ENCODE results near the gene NDUFV1. TPM values are rescaled to one million over a fixed set of nuclear protein-coding genes. Genes with fewer than 3 reads are reported as not detected.
"Not testable (repeated sequence)": the region's sequence is repeated elsewhere in the genome, so short reads cannot be mapped to it uniquely, and the experiment has no call there.

NDUFV1 gene
- total RNA-seq, 2 experiments from 2014 or later: 279 to 287 TPM

DNA sequence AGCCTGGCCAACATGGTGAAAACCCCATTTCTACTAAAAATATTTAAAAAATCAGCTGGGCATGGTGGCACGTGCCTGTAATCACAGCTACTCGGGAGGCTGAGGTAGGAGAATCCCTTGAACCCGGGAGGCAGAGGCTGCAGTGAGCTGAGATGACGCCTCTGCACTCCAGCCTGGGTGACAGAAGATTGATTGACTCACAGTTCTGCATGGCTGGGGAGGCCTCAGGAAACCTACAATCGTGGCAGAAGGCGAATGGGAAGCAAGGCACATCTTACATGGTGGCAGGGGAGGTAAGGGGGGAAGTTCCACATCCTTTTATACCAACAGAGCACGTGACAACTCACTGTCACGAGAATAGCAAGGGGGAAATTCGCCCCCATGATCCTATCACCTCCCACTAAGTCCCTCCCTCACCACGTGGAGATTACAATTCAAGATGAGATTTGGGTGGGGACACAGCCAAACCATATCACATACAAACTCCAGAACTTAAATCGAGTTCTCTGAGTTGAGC lies 17.8 kb upstream of the NDUFV1 start:
- POLR2A ChIA-PET; H3K27me3 Mint-ChIP-seq; DNase-seq; H3K27ac Mint-ChIP-seq; intact Hi-C loops (cut with micrococcal nuclease); CTCF ChIA-PET; H3K4me3 Mint-ChIP-seq; H3K9me3 Mint-ChIP-seq: not testable (repeated sequence)
- Mint-ChIP-seq H3K36me3 (peaks cover 35% of the 10 kb centered on the region), H3K4me1 (ENCODE audit: low read depth) (peaks cover 28% of the 10 kb centered on the region)

DNA sequence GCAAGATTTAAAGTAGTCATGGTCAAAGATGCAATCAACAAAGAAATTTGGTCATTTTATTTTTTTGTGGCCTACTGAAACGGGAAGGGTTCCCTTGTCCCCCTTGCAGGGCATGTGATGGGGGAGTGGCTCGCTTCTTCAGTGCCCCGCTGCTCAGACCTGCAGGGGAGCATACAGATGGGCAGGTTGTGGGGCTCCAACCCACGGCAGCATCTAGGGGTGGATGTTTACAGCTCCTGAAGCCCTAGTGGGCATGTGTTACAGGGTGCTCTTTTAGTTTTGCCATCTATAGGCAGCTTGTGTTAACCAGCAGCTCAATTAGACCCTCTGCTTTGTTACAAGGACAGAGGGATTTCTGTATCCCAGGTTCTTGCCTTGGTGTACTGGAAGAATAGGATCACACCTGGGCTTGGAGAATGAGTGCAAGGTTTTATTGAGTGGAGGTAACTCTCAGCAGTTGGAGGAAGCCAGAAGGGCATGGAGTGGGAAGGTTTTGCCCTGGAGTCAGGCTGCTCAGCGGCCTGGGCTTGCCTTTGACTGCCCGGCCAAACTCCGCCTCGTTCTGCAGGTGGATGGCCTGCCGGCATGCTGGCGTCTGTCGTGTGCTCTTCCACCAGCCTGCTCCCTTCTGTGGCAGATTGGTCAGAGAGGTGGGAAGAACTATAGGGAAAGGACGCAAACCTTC lies 13.7 kb upstream of the NDUFV1 start:
- H3K4me3 Mint-ChIP-seq: no peak overlapping the region
- H3K36me3 Mint-ChIP-seq: peaks cover 2% of the 10 kb centered on the region
- H3K27ac Mint-ChIP-seq: no peak overlapping the region
- H3K27me3 Mint-ChIP-seq: no peaks in the 10 kb centered on the region
- intact Hi-C loops (cut with micrococcal nuclease): no loop called here
- H3K9me3 Mint-ChIP-seq: no peaks in the 10 kb centered on the region
- ChIA-PET CTCF (interaction anchor here (0.7 to 2.3 kb wide), 2 partner anchors 9 to 37 kb away, joined by 5 to 9 read pairs; partner anchors contain the start of genes GSTP1 and NUDT8), POLR2A (interaction anchor here (1.3 kb wide), 1 partner anchor 9 kb away, joined by 5 read pairs; the partner anchor contains the start of gene GSTP1)
- no peaks in the 10 kb centered on the region for H3K4me1 Mint-ChIP-seq (ENCODE audit: low read depth)
- DNase-seq: no peak

DNA sequence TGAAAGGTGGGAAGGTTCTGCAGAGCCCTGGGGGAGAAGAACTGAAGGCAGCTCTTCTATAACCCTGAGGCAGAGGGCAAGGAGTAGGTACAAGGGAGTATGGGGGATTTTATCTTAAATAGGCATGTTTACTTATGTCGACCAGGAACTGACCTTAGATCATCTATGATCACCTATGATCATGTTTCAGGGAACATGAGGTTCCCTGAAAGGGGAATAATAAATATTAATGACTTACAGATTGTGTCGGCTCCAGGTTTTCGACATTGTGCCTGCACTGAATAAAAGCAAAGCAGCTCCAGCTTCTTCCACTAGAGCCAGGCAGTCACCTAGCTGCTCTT lies 13.2 kb upstream of the NDUFV1 start:
- H3K9me3 Mint-ChIP-seq: no peaks in the 10 kb centered on the region
- H3K27ac Mint-ChIP-seq: no peak overlapping the region
- H3K27me3 Mint-ChIP-seq: no peaks in the 10 kb centered on the region
- no peaks in the 10 kb centered on the region for H3K4me1 Mint-ChIP-seq (ENCODE audit: low read depth)
- no peaks in the 10 kb centered on the region for H3K36me3 Mint-ChIP-seq
- no peak for DNase-seq
- ChIA-PET CTCF (interaction anchor here (2.3 kb wide), 1 partner anchor 9 kb away, joined by 5 read pairs; the partner anchor contains the start of gene GSTP1), POLR2A (interaction anchor here (1.3 kb wide), 1 partner anchor 10 kb away, joined by 5 read pairs; the partner anchor contains the start of gene GSTP1)
- intact Hi-C loops (cut with micrococcal nuclease): no loop called here
- no peak overlapping the region for H3K4me3 Mint-ChIP-seq

DNA sequence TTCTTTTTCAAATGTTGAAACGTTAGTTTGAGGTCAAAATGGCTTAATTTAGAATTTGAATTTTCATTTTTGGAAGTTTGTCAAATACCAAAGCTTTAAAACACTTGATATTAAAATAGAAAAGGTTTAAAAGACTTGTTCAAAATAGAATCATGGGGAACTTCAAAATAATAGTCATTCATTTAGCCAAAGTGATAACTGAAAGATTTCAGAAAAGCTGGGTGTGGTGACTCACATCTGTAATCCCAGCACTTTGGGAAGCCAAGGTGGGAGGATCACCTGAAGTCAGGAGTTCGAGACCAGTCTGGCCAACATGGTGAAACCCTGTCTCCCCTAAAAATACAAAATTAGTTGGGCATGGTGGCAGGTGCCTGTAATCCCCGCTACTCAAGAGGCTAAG lies 12.3 kb upstream of the NDUFV1 start:
- no peaks in the 10 kb centered on the region for H3K9me3 Mint-ChIP-seq
- CTCF ChIA-PET: interaction anchor here (1.1 to 2.3 kb wide), 2 partner anchors 10 to 11 kb away, joined by 3 to 5 read pairs; partner anchors contain the start of gene GSTP1
- POLR2A ChIA-PET: no interaction called here
- intact Hi-C loops (cut with micrococcal nuclease): no loop called here
- H3K4me1 Mint-ChIP-seq (ENCODE audit: low read depth): no peaks in the 10 kb centered on the region
- H3K4me3 Mint-ChIP-seq: no peak overlapping the region
- H3K27ac Mint-ChIP-seq: no peak overlapping the region
- no peaks in the 10 kb centered on the region for H3K27me3 Mint-ChIP-seq
- H3K36me3 Mint-ChIP-seq: no peaks in the 10 kb centered on the region
- no peak for DNase-seq

DNA sequence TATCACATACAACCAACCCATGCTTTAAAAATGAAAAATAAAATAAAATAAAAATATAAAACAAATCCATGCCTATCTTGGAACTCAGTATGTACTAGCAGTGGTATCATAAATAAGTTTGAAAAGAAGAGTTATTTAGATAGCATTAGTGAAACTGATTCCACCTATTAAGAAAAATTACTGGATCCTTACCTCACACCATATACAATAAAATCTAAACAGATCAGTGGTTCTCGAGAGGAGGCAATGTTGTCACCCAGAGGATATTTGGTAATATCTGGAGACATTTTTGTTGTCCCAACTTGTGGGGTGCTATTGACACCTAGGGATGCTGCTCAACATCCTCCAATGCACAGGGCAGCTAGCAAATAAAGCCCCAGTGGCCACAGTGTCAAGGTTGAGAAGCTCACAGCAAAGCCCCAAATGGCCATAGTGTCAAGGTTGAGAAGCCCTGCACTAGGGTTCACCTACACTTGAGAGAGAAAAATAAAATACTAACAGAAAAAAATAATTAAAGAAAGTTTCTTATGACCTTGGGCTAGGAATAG lies 9.9 kb upstream of the NDUFV1 start:
- peaks cover 3% of the 10 kb centered on the region for H3K4me1 Mint-ChIP-seq (ENCODE audit: low read depth)
- H3K4me3 Mint-ChIP-seq: no peak overlapping the region
- H3K9me3 Mint-ChIP-seq: no peaks in the 10 kb centered on the region
- no peaks in the 10 kb centered on the region for H3K36me3 Mint-ChIP-seq
- POLR2A ChIA-PET: no interaction called here
- H3K27ac Mint-ChIP-seq: no peak overlapping the region
- DNase-seq: no peak
- intact Hi-C loops (cut with micrococcal nuclease): no loop called here
- H3K27me3 Mint-ChIP-seq: peaks cover 14% of the 10 kb centered on the region
- CTCF ChIA-PET: no interaction called here

DNA sequence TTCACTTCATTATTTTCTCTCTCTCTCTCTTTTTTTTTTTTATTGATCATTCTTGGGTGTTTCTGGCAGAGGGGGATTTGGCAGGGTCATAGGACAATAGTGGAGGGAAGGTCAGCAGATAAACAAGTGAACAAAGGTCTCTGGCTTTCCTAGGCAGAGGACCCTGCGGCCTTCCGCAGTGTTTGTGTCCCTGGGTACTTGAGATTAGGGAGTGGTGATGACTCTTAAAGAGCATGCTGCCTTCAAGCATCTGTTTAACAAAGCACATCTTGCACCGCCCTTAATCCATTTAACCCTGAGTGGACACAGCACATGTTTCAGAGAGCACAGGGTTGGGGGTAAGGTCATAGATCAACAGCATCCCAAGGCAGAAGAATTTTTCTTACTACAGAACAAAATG lies 9.3 kb upstream of the NDUFV1 start:
- H3K4me1 Mint-ChIP-seq (ENCODE audit: low read depth); POLR2A ChIA-PET; DNase-seq; H3K27ac Mint-ChIP-seq; intact Hi-C loops (cut with micrococcal nuclease); H3K4me3 Mint-ChIP-seq; CTCF ChIA-PET; H3K9me3 Mint-ChIP-seq; H3K36me3 Mint-ChIP-seq: not testable (repeated sequence)
- peaks cover 14% of the 10 kb centered on the region for H3K27me3 Mint-ChIP-seq

DNA sequence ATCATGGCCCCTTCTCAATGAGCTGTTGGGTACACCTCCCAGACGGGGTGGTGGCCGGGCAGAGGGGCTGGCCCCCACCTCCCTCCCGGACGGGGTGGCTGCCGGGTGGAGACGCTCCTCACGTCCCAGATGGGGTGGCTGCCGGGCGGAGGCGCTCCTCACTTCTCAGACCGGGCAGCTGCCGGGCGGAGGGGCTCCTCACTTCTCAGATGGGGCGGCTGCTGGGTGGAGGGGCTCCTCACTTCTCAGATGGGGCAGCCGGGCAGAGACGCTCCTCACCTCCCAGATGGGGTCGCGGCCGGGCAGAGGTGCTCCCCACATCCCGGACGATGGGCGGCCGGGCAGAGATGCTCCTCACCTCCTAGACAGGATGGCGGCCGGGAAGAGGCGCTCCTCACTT lies 8.8 kb upstream of the NDUFV1 start:
- intact Hi-C loops (cut with micrococcal nuclease); CTCF ChIA-PET; H3K27ac Mint-ChIP-seq; H3K4me1 Mint-ChIP-seq (ENCODE audit: low read depth); DNase-seq; H3K36me3 Mint-ChIP-seq; H3K9me3 Mint-ChIP-seq; H3K4me3 Mint-ChIP-seq; POLR2A ChIA-PET: not testable (repeated sequence)
- peaks cover 18% of the 10 kb centered on the region for H3K27me3 Mint-ChIP-seq

DNA sequence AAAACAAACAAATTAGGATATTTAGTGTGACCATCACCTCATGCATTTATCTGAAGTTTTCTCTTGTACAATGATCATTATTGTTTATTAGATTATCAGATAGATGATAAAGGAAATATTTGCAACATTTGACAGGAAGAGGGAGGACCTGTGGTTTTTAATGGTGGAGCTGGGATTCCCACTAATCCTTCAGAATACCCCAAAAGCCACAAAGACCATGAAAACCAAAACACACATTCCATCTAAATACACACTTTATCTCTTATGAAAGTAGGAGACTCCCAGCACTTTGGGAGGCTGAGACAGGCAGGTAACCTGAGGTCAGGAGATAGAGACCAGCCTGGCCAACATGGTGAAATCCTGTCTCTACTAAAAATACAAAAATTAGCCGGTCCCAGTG lies 7.6 kb upstream of the NDUFV1 start:
- DNase-seq: no peak
- intact Hi-C loops (cut with micrococcal nuclease): no loop called here
- H3K36me3 Mint-ChIP-seq: no peaks in the 10 kb centered on the region
- no peaks in the 10 kb centered on the region for H3K9me3 Mint-ChIP-seq
- no peak overlapping the region for H3K4me3 Mint-ChIP-seq
- H3K4me1 Mint-ChIP-seq (ENCODE audit: low read depth): peaks cover 3% of the 10 kb centered on the region
- POLR2A ChIA-PET: interaction anchor here (0.6 kb wide), 1 partner anchor 9 kb away, joined by 3 read pairs; no protein-coding TSS in a partner anchor
- peaks cover 20% of the 10 kb centered on the region for H3K27me3 Mint-ChIP-seq
- CTCF ChIA-PET: no interaction called here
- H3K27ac Mint-ChIP-seq: no peak overlapping the region

DNA sequence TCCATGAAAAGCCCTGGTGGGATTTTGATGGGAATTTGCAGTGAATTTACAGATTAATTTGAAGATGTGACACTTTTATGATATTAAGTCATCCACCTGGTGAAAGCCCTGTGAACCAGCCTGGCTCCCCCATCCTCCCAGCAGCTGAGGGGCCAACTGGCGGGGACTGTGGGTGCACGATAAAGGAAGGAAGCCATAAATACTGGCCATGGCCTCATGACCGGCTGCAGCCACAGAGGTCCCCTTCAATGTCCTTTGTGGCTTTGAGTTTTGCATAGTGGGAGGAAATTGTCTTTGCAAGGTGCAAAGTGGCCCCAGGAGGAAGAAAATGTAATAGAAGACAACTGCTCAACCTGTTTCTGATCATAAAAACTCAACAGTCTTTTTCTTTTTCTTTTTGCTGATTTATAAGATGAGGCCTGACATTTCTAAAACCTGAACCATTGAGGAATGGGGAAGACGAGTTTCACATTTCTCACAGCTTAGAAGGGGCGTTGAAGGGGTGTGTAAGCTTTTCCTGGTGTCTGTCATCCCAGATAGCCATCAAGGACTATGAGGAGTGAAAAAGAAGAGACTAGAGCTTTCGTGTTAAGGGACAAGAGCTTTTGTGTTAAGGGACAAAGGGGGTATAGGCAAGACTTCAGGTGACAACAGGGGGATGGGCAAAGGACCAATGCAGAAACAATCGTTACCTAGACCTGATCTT lies 6.3 kb upstream of the NDUFV1 start:
- no peak for DNase-seq
- H3K4me3 Mint-ChIP-seq: no peak overlapping the region
- POLR2A ChIA-PET: no interaction called here
- H3K4me1 Mint-ChIP-seq (ENCODE audit: low read depth): peaks cover 3% of the 10 kb centered on the region
- intact Hi-C loops (cut with micrococcal nuclease): no loop called here
- no peaks in the 10 kb centered on the region for H3K36me3 Mint-ChIP-seq
- H3K27ac Mint-ChIP-seq: no peak overlapping the region
- peaks cover 20% of the 10 kb centered on the region for H3K27me3 Mint-ChIP-seq
- CTCF ChIA-PET: interaction anchor here (1.2 kb wide), 1 partner anchor 28 kb away, joined by 4 read pairs; no protein-coding TSS in a partner anchor
- no peaks in the 10 kb centered on the region for H3K9me3 Mint-ChIP-seq

DNA sequence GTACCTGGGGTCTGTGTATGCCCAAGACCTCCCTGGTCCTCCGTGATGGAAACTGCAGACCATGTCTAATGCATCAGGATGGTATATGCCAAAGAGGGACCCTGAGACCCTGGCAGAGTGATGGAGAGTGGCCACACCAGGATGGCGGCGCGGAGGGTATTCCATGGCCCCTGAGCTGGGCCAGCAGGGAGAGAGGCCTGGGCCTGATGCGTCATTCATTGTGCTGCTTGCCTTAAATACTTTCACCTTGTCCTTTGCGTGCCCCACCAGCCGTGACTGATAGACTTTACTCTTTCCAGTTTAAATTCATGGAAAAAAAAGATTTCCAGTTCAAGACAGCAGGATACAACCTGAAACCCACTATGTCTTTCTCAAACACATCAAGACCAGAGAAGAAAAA lies 5.6 kb upstream of the NDUFV1 start:
- DNase-seq: no peak
- no peaks in the 10 kb centered on the region for H3K9me3 Mint-ChIP-seq
- no peak overlapping the region for H3K27ac Mint-ChIP-seq
- POLR2A ChIA-PET: no interaction called here
- CTCF ChIA-PET: no interaction called here
- no peaks in the 10 kb centered on the region for H3K36me3 Mint-ChIP-seq
- no peak overlapping the region for H3K4me3 Mint-ChIP-seq
- intact Hi-C loops (cut with micrococcal nuclease): no loop called here
- H3K27me3 Mint-ChIP-seq: peaks cover 20% of the 10 kb centered on the region
- H3K4me1 Mint-ChIP-seq (ENCODE audit: low read depth): peaks cover 6% of the 10 kb centered on the region

DNA sequence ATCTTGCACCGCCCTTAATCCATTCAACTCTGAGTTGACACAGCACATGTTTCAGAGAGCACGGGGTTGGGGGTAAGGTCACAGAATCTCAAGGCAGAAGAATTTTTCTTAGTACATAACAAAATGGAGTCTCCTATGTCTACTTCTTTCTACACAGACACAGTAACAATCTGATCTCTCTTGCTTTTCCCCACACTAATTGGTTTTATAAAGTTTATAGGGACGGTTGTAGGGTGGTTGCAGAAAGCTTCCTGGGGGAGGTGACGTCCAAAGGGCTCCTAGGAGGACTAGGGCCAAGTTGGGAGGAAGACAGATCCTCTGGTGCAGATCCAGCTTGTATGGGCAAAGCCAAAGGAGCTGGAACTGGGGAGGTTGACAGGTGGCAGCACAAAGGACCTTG lies 2.6 kb upstream of the NDUFV1 start:
- Mint-ChIP-seq H3K4me1 (ENCODE audit: low read depth) (peaks cover 13% of the 10 kb centered on the region), H3K27me3 (peaks cover 20% of the 10 kb centered on the region)
- DNase-seq; POLR2A ChIA-PET; CTCF ChIA-PET; H3K9me3 Mint-ChIP-seq; H3K36me3 Mint-ChIP-seq; intact Hi-C loops (cut with micrococcal nuclease); H3K27ac Mint-ChIP-seq; H3K4me3 Mint-ChIP-seq: not testable (repeated sequence)

DNA sequence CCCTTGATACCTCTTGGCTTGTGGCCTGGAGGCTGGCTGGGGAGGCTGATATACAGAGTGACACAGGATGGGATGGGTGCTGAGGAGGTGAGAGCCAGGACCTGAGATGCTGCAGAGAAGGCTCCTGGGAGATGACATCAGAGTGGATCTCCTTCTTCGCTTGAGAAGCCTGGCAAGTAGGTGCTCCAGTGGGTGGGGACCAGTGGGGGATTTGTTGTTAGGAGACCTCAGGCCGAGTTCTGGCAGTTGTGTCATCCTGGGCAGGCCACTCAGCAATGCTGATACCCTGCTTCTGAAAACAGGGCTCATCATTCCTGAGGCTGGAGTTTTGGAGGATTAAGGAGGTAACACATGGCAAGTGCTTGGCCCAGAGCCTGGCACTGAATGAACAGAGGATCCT lies 1.9 kb upstream of the NDUFV1 start:
- Mint-ChIP-seq H3K9me3 (no peaks in the 10 kb centered on the region), H3K27ac (no peak overlapping the region), H3K36me3 (peaks cover 9% of the 10 kb centered on the region), H3K27me3 (peaks cover 20% of the 10 kb centered on the region), H3K4me3 (no peak overlapping the region), H3K4me1 (ENCODE audit: low read depth) (peaks cover 16% of the 10 kb centered on the region)
- ChIA-PET POLR2A (no interaction called here), CTCF (interaction anchor here (0.6 to 1.8 kb wide), 3 partner anchors 9 to 110 kb away, joined by 3 to 4 read pairs (median 4); partner anchors contain the start of gene NUDT8)
- intact Hi-C loops (cut with micrococcal nuclease): no loop called here
- no peak for DNase-seq

Data from activated CD4-positive, alpha-beta memory T cell treated with anti-CD3 and anti-CD28 coated beads for 36 hours (primary cell).